GM03348 (cell line): ENCODE results near the gene MYBPC2.

Experiments used
- DNase-seq: peaks from one replicate; pipeline ENCODE4 v3.0.0; 2012; ENCODE audit warnings: low spot score

MYBPC2 gene

DNA sequence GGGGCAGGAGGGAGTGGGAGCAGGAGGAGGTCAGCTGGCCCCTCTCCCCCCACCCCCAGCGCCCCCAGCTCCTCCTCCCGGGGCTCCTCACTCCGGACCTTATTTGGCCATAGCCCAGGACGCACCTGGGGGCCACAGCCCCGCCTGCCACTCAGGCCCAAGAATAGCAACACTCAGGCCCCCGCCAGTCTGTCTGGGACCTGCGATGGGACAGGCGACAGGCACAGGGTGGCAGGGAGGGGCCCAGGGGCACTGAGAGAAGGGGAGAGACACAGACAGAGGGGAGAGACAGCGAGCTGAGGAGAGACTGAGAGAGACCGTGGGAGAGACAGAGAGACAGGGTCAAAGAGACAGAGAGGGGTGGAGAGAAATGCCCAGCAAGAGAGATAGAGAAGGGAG is 68.1 kb downstream of the MYBPC2 start:
- no peak for DNase-seq

DNA sequence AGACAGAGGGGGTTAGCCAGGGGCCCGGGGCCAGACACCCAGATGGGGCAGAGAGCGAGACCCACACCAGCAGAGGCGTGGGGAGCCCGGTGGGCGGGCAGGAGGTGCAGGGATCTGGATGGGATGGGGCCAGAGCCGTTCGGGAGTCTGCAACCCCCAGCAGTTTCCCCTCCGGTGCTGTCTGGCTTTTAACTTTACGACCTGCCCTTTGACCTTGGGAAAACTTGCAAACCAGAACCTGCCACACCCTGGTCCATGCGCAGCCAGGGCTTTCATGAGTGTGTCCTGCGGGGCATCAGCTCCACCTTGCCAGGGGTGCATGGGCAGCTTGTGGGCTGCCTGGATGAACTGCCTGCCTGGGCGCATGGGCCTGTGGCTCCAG is 68.5 kb downstream of the MYBPC2 start:
- no peak for DNase-seq

GRCh38 chr19:50501568-50502475 is 69.1 kb downstream of the MYBPC2 start:
- no peak for DNase-seq

GRCh38 chr19:50505856-50506611 is 73.3 kb downstream of the MYBPC2 start:
- no peak for DNase-seq

DNA sequence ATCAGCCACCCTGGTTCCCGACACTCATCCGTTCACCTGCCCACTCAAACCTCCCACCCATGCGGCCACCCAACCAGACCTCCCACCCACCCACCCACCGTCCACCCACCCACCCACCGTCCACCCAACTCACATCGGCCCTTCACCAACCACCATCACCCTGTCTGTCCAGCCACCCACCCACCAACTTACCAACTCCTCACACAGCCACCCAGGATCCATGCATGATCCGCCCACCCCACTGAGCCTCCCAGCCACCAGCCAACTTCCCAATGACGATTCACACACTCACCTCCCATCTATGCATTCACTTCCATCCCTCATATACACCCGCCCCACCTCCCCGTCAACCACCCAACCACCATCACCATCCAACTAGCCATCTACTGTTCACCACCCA is 74.0 kb downstream of the MYBPC2 start:
- no peak for DNase-seq

DNA sequence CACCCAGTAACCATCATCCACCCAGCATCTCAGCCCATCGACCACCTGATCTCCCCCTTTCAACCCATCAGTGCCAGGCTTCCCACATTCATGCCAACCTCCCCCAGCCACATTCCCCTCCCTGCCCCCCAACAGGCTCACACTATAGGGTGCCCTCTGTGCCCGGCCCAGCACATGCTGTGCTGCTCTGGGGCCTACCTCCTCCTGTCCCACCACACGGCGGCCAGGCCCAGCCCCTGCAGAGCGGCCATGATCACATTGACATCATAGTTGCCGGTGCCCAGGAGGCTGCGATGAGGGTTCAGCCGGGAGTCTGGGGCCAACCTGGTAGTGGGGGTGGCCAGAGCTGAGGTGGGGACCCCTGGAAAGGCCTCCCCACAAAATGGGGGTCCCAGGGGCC is 74.7 kb downstream of the MYBPC2 start:
- DNase-seq, result no peak

GRCh38 chr19:50508843-50509190 is 76.1 kb downstream of the MYBPC2 start:
- DNase-seq, result no peak

- DNase-seq, result no peak
Measured at GRCh38 chr19:50509366-50509765, 76.7 kb downstream of the MYBPC2 start.

DNA sequence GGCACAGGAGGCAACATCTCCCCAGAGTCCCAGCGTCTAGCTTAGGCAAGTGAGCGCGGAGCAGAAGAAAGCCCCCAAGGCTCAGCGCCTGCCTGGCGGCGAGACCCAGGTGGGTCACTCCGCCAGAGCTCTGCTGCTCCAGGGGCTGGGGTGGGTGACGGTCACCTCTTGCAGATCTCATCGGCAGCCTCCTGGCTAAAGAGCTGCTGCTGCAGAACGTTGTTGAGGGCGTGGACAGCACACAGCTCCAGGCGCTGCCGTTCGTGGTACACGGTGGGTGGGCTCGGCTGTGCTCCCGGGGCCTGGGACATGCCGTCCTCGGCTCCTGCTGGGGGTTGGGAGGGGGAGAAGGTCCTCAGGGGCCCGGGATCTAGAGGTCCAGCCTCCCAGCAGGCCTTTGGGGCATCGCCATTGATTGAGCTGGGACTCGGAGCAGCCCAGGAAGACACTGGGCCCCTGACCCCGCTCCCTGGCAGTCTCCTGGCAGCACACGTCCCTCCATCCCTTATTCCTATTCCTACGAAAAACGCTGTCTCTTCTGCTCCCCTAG is 77.5 kb downstream of the MYBPC2 start:
- DNase-seq, result peak; percentile 40

- DNase-seq, result no peak
Measured at GRCh38 chr19:50510700-50511068, 78.0 kb downstream of the MYBPC2 start.

- peak; percentile 98 for DNase-seq
Measured at GRCh38 chr19:50511069-50511822, 78.6 kb downstream of the MYBPC2 start, which contains the start of gene JOSD2. Gene JOSD2 (minus strand): TSS chr19:50511191. CDS start chr19:50510431, 760 bp downstream.

DNA sequence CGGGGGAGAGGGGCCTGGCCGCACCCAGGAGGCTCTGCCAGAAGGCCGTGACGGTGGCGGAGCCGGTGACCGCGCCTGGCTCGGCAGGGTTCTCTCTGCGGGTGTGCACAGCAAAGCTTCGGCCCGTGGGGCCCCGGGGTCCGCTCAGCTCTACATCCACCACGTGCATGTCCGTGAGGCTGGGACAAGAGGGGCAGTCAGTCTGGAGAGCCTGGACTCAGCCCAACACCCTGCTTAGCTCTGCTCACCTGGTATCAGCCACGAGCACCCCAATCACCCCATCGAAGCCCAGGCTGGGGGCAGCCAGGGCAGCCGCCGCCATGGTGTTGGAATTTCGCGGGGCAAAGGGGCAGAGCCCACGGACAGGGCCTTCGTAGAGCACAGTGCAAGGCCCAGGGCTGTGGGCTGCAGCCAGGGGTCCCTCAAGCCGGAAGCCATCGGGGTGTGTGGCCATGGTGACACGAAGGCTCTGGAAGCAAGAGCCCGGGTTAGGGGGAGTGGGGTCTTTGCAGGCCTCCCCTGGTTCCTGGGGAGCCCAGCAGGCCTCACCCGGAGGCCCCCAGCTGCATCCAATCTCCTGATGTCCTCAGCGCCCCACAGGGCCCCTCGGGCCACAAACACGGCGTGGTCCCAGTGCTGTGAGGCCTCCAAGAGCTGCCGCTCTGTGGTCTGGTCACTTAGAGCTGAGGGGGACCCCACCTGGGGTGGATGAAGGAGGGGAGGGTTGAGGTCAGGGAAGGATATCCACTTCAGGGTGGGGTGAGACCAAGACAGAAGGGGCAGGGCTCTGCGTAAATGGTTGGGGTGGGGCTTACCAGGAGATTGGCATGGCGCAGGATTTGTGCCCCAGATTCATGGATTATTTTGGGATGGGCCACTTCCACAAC is 79.7 kb downstream of the MYBPC2 start:
- DNase-seq, result no peak

DNA sequence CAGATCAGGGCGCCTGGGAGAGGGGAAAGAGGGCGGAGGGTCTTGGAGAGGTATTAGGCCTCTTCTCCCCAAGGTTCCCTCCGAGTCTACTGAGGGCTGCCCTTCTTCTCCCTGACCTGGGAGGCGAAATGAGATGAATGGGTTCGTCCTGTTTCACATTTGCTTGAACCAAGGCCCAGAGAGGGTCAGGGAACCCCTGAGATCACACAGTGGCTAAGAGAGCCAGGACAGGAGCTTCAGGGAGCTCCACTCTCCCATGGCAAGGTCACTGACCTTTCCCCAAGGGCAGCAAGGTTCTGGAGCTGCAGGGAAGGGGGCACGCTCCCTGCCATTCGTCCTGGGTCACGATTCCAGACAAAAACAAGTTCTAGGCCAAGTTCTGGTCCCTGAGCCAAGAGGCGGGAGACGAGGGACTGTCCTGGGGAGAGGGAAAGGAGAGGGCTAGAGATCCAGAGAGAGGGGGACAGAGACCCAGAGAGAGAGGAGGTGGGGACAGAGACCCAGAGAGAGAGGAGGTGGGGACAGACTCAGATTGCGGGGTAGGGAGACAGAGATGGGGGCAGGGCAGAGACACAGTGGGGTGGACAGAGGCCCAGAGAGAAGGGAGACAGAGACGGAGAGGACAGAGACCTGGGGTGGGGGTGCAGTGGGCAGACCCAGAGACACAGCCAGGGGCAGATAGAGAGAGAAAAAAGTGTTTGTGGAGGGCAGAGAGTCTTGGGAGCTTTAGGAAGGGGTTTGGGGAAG is 80.5 kb downstream of the MYBPC2 start:
- no peak for DNase-seq

GRCh38 chr19:50513746-50514345 is 81.2 kb downstream of the MYBPC2 start, which contains the start of gene ASPDH:
Gene ASPDH (minus strand): TSS chr19:50513913. CDS start chr19:50513823, 90 bp downstream.
- no peak for DNase-seq

GRCh38 chr19:50514346-50515167 is 81.9 kb downstream of the MYBPC2 start:
- no peak for DNase-seq

DNA sequence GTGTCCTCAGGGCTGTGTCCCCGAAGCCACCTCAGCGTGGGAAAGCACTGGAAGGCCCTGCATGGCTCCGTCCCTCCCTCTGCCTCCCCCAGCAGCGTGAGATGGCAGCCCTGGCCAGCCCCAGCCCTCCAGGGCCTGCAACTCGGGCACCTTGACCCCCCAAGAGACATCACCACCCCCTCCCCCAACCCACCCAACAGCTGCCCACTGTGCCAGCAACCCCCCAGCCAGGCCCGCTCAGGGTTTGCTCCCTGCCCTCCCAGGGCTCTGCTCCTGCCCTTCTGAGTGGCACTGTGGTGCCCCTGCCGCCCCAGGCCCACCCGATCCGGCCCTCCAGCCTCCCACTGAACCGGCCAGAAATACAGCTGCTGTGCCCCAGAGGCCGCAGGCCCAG is 82.5 kb downstream of the MYBPC2 start:
- no peak for DNase-seq
